ENCODE measurements around the gene PHF8.

PHF8 gene

GRCh38 chrX:54067766-54068165, 23.5 kb upstream of the PHF8 start:
- Histone ChIP-seq H4K20me1 (ENCODE audit: low read depth, low read length) (no peaks in the 10 kb centered on the region), H3K27ac (ENCODE audit: low read depth, low read length) (no peak overlapping the region), H3F3A (ENCODE audit: insufficient read depth) (no peaks in the 10 kb centered on the region), H3K4me3 (ENCODE audit: insufficient read depth, low read length, poor library complexity, severe bottlenecking) (no peak overlapping the region), H3K9me2 (replicated peaks; ENCODE audit: insufficient read depth, low read length) (no peaks in the 10 kb centered on the region), H3K9me3 (ENCODE audit: insufficient read depth, low read length) (no peaks in the 10 kb centered on the region), H3K36me3 (ENCODE audit: low read length) (no peaks in the 10 kb centered on the region), H3K79me2 (ENCODE audit: insufficient read depth, low read length) (no peaks in the 10 kb centered on the region), H3K9ac (ENCODE audit: low read length) (no peak overlapping the region), H2AFZ (ENCODE audit: low read depth, low read length, severe bottlenecking) (no peak overlapping the region), H3K27me3 (ENCODE audit: low read length) (no peaks in the 10 kb centered on the region), H3K4me2 (ENCODE audit: low read depth, low read length, poor library complexity, severe bottlenecking) (no peak overlapping the region)
- TF ChIP-seq CTCF (IDR thresholded peaks at IDR 0.05; ENCODE audit: insufficient read depth, low read length, poor library complexity, severe bottlenecking) (no peak), EZH2phosphoT487 (conservative IDR thresholded peaks at IDR 0.05; ENCODE audit: low read length) (no peak)

GRCh38 chrX:54066841-54067240, 22.6 kb upstream of the PHF8 start:
- Histone ChIP-seq H4K20me1 (ENCODE audit: low read depth, low read length) (no peaks in the 10 kb centered on the region), H3K4me2 (ENCODE audit: low read depth, low read length, poor library complexity, severe bottlenecking) (no peak overlapping the region), H3K36me3 (ENCODE audit: low read length) (no peaks in the 10 kb centered on the region), H3K4me3 (ENCODE audit: insufficient read depth, low read length, poor library complexity, severe bottlenecking) (no peak overlapping the region), H3K79me2 (ENCODE audit: insufficient read depth, low read length) (no peaks in the 10 kb centered on the region), H3K27me3 (ENCODE audit: low read length) (no peaks in the 10 kb centered on the region), H3K27ac (ENCODE audit: low read depth, low read length) (no peak overlapping the region), H3F3A (ENCODE audit: insufficient read depth) (no peaks in the 10 kb centered on the region), H2AFZ (ENCODE audit: low read depth, low read length, severe bottlenecking) (no peak overlapping the region), H3K9me2 (replicated peaks; ENCODE audit: insufficient read depth, low read length) (no peaks in the 10 kb centered on the region), H3K9ac (ENCODE audit: low read length) (no peak overlapping the region), H3K9me3 (ENCODE audit: insufficient read depth, low read length) (no peaks in the 10 kb centered on the region)
- TF ChIP-seq CTCF (IDR thresholded peaks at IDR 0.05; ENCODE audit: insufficient read depth, low read length, poor library complexity, severe bottlenecking) = no peak
- no peak for TF ChIP-seq EZH2phosphoT487 (conservative IDR thresholded peaks at IDR 0.05; ENCODE audit: low read length)

- no peak overlapping the region for H3K27ac ChIP-seq (ENCODE audit: low read depth, low read length)
- no peak overlapping the region for H2AFZ ChIP-seq (ENCODE audit: low read depth, low read length, severe bottlenecking)
- no peak overlapping the region for H3K4me3 ChIP-seq (ENCODE audit: insufficient read depth, low read length, poor library complexity, severe bottlenecking)
- H4K20me1 ChIP-seq (ENCODE audit: low read depth, low read length) = no peaks in the 10 kb centered on the region
- no peak overlapping the region for H3K4me2 ChIP-seq (ENCODE audit: low read depth, low read length, poor library complexity, severe bottlenecking)
- H3K9ac ChIP-seq (ENCODE audit: low read length) = no peak overlapping the region
- H3F3A ChIP-seq (ENCODE audit: insufficient read depth) = no peaks in the 10 kb centered on the region
- H3K9me3 ChIP-seq (ENCODE audit: insufficient read depth, low read length) = no peaks in the 10 kb centered on the region
- H3K36me3 ChIP-seq (ENCODE audit: low read length) = no peaks in the 10 kb centered on the region
- no peaks in the 10 kb centered on the region for H3K79me2 ChIP-seq (ENCODE audit: insufficient read depth, low read length)
- TF ChIP-seq EZH2phosphoT487 (conservative IDR thresholded peaks at IDR 0.05; ENCODE audit: low read length) = no peak
- TF ChIP-seq CTCF (IDR thresholded peaks at IDR 0.05; ENCODE audit: insufficient read depth, low read length, poor library complexity, severe bottlenecking) = no peak
- no peaks in the 10 kb centered on the region for H3K27me3 ChIP-seq (ENCODE audit: low read length)
- no peaks in the 10 kb centered on the region for H3K9me2 ChIP-seq (replicated peaks; ENCODE audit: insufficient read depth, low read length)
Measured at GRCh38 chrX:54064564-54064963, 20.3 kb upstream of the PHF8 start.

GRCh38 chrX:54063361-54063760, 19.1 kb upstream of the PHF8 start:
- no peaks in the 10 kb centered on the region for H3F3A ChIP-seq (ENCODE audit: insufficient read depth)
- no peaks in the 10 kb centered on the region for H3K27me3 ChIP-seq (ENCODE audit: low read length)
- no peaks in the 10 kb centered on the region for H3K79me2 ChIP-seq (ENCODE audit: insufficient read depth, low read length)
- no peak overlapping the region for H3K9ac ChIP-seq (ENCODE audit: low read length)
- TF ChIP-seq EZH2phosphoT487 (conservative IDR thresholded peaks at IDR 0.05; ENCODE audit: low read length) = no peak
- TF ChIP-seq CTCF (IDR thresholded peaks at IDR 0.05; ENCODE audit: insufficient read depth, low read length, poor library complexity, severe bottlenecking) = no peak
- H3K9me2 ChIP-seq (replicated peaks; ENCODE audit: insufficient read depth, low read length) = no peaks in the 10 kb centered on the region
- H3K27ac ChIP-seq (ENCODE audit: low read depth, low read length) = no peak overlapping the region
- no peaks in the 10 kb centered on the region for H3K9me3 ChIP-seq (ENCODE audit: insufficient read depth, low read length)
- no peaks in the 10 kb centered on the region for H3K36me3 ChIP-seq (ENCODE audit: low read length)
- H3K4me2 ChIP-seq (ENCODE audit: low read depth, low read length, poor library complexity, severe bottlenecking) = no peak overlapping the region
- H2AFZ ChIP-seq (ENCODE audit: low read depth, low read length, severe bottlenecking) = no peak overlapping the region
- H4K20me1 ChIP-seq (ENCODE audit: low read depth, low read length) = no peaks in the 10 kb centered on the region
- H3K4me3 ChIP-seq (ENCODE audit: insufficient read depth, low read length, poor library complexity, severe bottlenecking) = no peak overlapping the region

Data from SU-DHL-6 (cell line).